Stimulated activated CD4-positive, alpha-beta T cell treated with anti-CD3 and anti-CD28 coated beads, Interleukin-12 subunit alpha, Interleukin-12 subunit beta, amount 100 ng/mL, for 24 hours (primary cell): ENCODE measurements around the gene FHL2.

Source experiments
- DNase-seq, 2 experiments: peaks; one replicate each; pipeline ENCODE4 v3.0.0-alpha.2; 2020; ENCODE audit warnings: low read depth in 2 of 2

FHL2 gene

GRCh38 chr2:105378921-105379383 is 19.9 kb downstream of the FHL2 start:
- DNase-seq: no peak

- DNase-seq: no peak
Measured at GRCh38 chr2:105378276-105378840, 20.5 kb downstream of the FHL2 start.

DNA sequence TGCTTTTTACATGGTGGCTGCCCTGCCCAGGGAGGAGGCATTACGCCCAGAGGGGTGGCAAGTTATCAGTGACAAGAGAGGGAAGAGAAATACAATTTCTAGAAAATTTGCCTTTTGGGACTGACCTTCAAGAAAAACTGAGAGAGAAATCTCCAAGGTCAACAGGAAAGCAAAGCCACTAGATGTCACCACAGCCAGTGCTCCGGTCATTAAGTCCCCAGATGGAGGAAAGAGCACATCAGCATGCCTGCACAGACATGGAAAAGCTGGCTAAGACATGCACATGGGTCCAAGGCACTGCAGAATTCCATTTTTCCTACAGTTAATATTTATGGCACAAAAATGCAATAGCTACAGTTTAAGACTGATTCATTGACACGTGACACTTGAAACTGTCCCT is 21.0 kb downstream of the FHL2 start:
- no peak for DNase-seq

- no peak for DNase-seq
Measured at GRCh38 chr2:105376789-105377240, 22.0 kb downstream of the FHL2 start.

- no peak for DNase-seq
Measured at GRCh38 chr2:105376010-105376409, 22.8 kb downstream of the FHL2 start.

DNA sequence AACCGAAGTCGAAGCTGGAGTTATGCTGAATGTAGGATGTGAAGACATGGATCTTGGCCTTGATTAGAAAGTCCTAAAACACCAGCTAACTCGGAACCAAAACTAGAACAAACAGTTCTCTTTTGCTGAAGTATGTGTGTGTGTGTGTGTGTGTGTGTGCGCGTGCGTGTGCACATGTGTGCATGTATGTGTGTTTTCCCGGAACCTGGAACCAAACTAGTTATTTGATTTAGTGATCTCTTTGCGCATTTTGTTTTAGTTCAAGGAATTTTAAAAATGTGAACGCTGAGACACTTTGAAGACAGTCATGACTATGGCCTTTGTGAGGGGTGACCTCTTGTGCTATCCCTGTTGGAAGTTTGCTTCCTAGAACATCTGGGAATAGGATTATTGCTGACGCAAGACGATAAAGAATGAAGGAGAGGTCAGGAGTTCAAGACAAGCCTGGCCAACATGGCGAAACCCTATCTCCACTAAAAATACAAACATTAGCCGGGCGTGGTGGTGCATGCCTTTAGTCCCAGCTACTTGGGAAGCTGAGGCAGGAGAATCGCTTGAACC is 23.8 kb downstream of the FHL2 start:
- no peak for DNase-seq

GRCh38 chr2:105373895-105374401 is 24.9 kb downstream of the FHL2 start:
- no peak for DNase-seq

DNA sequence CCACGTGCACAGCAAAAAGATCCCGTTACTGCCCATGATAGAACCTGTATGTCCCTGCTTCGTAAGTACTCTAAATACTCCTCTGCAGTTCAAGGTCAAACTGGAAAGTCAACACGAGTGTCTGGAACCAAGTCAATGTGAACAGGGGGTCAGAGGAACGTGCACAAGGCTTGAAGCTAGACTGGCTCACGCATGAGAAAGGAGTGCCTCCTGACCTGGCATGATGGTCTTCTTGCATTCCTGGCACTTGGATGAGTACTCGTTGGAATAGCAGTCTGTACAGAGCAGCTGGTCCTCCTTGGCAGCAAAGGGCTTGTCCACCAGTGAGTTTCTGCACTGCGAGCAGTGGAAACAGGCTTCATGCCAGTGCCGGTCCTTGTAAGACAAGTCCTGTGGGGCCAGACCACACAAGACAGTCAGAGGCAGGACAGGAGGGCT is 25.5 kb downstream of the FHL2 start:
- DNase-seq: no peak

DNA sequence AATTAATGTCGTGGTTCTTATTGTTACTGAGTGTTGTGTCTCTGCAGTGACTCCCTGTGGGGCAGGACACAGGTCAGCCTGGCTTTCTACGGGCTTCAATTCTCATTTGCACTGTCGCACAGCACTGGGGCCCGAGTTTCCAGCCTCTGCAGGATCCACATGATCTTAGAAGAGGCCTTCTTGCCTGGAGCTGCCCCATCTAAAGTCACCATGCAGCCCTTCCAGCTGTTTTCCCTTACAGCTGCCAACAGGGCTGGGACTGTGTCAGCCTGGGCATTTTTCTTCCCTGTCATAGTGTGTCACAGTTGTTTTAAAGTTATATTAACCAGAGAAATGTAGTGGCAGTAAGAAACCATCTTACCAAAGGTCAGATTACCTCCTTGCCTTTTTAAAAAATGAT is 27.0 kb downstream of the FHL2 start:
- no peak for DNase-seq

- no peak for DNase-seq
Measured at GRCh38 chr2:105371156-105371555, 27.7 kb downstream of the FHL2 start.

DNA sequence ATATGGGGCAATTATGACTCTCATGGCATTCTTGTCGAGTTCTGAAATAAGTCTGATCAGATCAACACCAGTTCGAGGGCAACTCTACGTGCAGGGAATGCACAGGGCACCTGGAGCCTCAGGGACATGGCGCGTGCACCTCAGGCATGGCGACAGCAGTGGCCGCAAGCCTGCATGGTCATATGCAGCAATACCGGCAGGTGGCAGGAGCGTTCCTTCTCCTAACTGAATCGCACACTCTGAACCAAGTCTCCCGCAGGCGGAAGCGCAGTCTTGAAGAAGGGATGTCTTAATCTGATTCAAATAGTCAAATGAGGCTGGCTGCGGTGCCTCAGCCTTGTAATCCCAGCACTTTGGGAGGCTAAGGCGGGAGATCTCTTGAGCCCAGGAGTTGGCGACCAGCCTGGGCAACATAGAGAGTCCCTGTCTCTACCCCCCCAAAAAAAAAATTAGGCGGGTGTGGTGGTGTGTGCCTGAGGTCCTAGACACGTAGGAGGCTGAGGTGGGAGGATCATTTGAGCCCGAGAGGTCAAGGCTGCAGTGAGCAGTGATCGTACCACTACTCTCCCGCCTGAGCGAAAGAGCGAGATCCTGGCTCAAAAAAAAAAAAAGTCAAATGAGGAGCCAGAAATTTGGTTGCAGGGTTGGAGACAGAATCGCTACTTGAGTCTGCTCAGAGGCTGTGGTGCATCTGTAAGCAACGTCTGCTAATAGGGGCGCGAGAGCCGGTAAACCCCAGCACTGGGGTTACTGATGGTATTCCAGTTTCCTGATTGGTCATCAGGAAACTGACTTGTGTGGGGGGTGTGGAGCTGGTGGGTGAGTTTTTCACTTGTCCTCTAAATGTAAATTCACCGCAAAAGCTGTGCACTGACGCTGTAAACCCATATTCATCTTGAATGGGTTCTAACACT is 28.8 kb downstream of the FHL2 start:
- peak; percentile 71 to 82 for DNase-seq

DNA sequence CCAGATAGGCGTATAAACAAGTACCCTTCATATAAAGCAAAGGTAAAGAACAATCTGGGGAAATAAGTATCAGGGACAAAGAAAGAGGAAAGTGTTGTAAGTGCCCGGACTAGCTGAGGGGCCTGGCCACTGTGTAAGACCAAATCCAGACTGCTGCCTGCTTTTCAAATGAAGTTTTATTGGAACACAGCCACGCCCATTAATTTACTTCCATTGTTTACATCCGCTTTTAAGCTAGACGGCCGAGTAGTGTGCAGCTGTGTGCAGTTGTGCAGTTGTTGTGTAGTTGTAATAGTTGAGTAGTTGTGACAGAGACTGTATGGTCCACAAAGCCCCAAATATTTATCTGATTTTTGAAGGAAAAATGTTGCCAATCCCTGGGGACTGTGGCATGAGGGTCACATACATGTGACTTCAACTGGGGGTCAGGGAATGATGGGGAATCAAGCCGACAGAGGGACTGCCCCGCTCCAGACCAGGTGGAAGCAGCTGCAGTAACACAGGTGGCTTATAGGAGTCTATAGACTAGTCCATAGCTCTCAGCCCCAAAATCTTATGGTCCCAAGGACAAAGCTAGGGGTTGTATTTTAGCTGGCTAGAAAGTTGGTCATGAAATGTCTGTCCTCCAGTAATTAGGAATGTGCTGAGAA is 30.0 kb downstream of the FHL2 start:
- DNase-seq: no peak

- DNase-seq: no peak
Measured at GRCh38 chr2:105365206-105365605, 33.6 kb downstream of the FHL2 start.

DNA sequence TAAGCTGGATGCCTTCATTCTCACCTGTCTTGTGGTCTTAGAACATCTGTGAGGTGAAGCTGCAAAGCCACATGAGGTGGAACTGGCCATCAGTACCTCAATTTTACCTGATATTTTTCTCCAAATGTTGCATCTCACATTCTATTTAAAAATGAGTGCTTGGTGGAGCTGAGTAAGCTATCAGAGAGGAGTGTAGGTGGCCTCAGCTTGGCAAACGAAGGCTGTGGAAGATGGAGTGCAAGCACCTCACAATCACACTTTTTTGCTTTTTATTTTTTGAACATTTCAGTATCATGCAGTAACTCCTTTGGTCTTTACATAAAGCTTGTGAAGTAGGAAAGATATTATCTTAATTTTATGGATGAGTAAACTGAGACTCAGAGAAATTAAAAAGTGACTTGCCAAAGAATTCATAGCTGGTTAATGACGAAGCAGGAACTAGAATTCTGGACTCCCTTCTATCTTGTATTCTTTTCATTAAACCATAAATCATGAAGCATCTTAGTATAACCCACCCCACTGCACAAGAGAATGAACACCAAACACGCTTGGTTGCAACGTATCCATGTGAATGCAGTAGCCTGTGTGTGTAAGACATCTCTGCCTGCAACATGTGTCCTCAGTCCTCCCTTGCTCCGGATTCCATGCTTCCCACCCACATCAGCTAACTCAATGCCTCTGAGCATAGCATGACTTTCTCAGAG is 34.3 kb downstream of the FHL2 start:
- no peak for DNase-seq

DNA sequence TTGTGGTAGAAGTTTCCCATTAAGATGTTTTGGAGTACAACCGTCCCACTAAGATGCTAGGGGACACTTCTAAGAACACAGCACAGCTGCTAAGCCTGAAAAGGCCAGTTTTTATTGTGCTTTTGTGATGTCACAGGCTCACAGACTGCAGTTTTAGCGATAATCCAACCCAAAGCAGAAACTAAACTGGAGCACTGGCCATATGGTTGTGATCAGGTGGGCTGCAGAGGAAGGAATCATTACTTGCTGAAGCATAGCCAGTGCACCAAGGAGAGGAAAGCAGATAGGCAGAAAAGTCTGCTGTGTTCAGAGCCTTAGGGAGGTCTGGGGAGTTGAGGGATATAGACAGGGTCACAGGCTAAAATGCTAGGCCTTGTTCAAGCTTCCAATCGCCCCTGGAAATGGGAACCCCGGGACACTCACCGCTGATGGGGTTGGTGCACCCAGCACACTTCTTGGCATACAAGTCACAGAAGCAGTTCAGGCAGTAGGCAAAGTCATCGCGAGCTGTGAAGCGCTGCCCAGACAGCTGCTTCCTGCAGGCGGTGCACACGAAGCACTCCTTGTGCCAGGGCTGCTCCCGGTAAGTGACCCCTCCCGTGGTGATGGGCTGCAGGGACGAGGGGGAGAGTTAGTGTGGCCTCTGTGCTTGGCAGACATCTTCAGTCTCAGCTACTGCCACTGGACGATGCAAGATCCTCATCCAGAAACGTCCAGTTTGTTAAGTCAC is 35.8 kb downstream of the FHL2 start:
- no peak for DNase-seq

GRCh38 chr2:105361102-105361889 is 37.6 kb downstream of the FHL2 start:
- peak in 1 of 2 experiments; percentile 8 for DNase-seq

DNA sequence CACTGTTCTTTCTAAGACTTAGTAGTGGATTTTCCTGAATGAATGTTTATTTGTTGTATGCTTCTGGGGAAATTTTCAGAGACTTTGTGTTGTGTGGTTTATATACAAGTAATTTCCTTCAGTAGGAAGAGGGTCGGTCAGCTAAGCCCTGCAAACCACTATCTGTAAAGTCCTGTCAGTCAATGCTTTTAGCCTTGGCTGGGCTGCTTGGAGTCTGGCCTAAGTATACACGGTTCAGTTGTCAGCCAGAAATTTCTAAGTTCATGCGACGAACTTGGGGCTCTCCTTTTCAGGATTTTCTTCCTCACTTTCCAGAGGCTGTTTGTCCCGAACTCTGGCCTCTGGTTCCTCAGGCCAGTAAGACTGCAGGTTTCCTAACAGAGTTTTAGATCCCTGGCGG is 40.3 kb downstream of the FHL2 start:
- DNase-seq: no peak

DNA sequence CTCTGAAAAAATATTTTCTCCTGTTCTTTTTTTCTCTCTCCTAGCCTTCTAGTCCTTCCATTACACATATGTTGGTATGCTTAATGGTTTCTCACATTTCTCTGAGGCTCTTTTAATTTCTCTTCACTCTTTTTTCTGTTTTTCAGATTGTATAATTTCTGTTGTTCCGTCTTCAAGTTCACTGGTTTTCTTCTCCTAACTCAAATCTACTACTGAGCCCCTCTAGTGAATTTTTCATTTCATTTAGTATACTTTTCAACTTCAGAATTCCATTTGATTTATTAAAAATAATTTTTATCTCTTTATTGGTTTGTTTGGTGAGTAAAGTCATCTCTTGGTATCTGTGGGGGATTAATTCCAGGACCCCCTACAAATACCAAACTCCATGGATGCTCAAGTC is 41.7 kb downstream of the FHL2 start:
- no peak for DNase-seq

DNA sequence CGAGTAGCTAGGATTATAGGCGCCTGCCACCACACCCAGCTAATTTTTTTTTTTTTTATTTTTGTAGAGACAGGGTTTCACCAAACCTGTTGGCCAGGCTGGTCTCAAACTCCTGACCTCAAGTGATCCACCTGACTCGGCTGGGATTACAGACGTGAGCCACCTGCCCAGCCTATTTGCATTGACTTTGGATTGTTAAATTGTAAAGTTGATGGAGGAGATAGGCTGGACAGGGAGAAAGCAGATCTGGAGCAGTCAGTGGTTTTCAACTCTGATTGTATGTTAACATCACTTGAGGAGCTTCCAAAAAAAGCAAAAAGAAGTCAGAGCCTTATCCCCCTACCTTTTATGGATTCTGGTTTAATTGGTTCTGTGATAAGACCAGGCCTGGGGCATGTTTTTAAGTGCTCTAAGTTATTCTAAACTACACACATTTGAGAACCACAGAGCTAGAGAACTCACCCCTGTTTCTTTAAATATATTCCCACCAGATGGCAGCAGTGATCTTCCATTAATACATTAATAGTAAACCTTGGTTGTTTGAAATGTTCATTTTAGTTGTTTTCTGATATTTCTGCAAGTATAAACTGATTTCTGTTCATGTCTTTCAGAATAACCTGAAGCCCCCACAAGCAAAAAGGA is 54.0 kb downstream of the FHL2 start:
- no peak for DNase-seq
